GM18511 (cell line): ENCODE data around the gene PUS3.

Experiments used
- ATAC-seq: cut with Tn5 transposase; IDR thresholded peaks from one replicate; pipeline ENCODE4 v1.9.1; 2021; ENCODE audit warnings: mild to moderate bottlenecking, moderate library complexity; ENCODE audit not compliant: unreplicated experiment

Gene PUS3

GRCh38 chr11:125902927-125903710 lies at the start of gene PUS3:
TSS of gene PUS3 (minus strand) at chr11:125903206. CDS start at chr11:125896284, 6,922 bp downstream.
- ATAC-seq: peak; percentile 99

- ATAC-seq: no peak
Observed at GRCh38 chr11:125952559-125952958, 49.6 kb upstream of the PUS3 start.

- no peak for ATAC-seq
Observed at GRCh38 chr11:125951731-125952130, 48.7 kb upstream of the PUS3 start.

GRCh38 chr11:125950696-125951651 lies 48.0 kb upstream of the PUS3 start:
- ATAC-seq: no peak

- ATAC-seq: no peak
Observed at GRCh38 chr11:125950178-125950490, 47.1 kb upstream of the PUS3 start.

- ATAC-seq: no peak
Observed at GRCh38 chr11:125949271-125950177, 46.5 kb upstream of the PUS3 start.

GRCh38 chr11:125948278-125949051 lies 45.5 kb upstream of the PUS3 start:
- no peak for ATAC-seq

GRCh38 chr11:125947419-125948277 lies 44.6 kb upstream of the PUS3 start:
- no peak for ATAC-seq

- no peak for ATAC-seq
Observed at GRCh38 chr11:125946712-125947418, 43.9 kb upstream of the PUS3 start.

- ATAC-seq: no peak
Observed at GRCh38 chr11:125945797-125946520, 43.0 kb upstream of the PUS3 start, which contains the start of gene VSIG10L2. TSS of gene VSIG10L2 (plus strand) at chr11:125946044. CDS start at chr11:125946056, 12 bp downstream.

GRCh38 chr11:125945011-125945796 lies 42.2 kb upstream of the PUS3 start:
- ATAC-seq: no peak

GRCh38 chr11:125944350-125945010 lies 41.5 kb upstream of the PUS3 start:
- ATAC-seq: no peak

- ATAC-seq: no peak
Observed at GRCh38 chr11:125943661-125944349, 40.8 kb upstream of the PUS3 start.

GRCh38 chr11:125942771-125943428 lies 39.9 kb upstream of the PUS3 start:
- ATAC-seq: no peak
